IMR-90 (cell line): ENCODE results near the gene GOLGA8B. TPM values are rescaled to one million over a fixed set of nuclear protein-coding genes. Genes with fewer than 3 reads are reported as not detected.
A peak's percentile ranks its signal among the peaks of the same experiment; 100 is the strongest.

ENCODE experiments used
- ATAC-seq: fragments of 200-7000 bp; cut with Tn5 transposase; 2 replicates; pipeline ENCODE4 v1.9.1; 2020; ENCODE audit warnings: low read depth, mild to moderate bottlenecking, moderate library complexity
- BruUV-seq: library from RNA; stranded (reverse); fragments of 400-500 nt; replicated peaks from 2 replicates; lab custom pipeline; 2021; lab: Mats Ljungman, UMichigan
- CTCF ChIA-PET: fragments of 300-600 bp; formaldehyde crosslinking; extraction: SDS; loops from one replicate; lab custom pipeline; 2021; ENCODE audit warnings: antibody characterized with exemption; lab: Yijun Ruan, JAX
- POLR2A ChIA-PET: fragments of 300-600 bp; sonication (Branson Sonifier 250); formaldehyde crosslinking; loops from one replicate; lab custom pipeline; 2022; ENCODE audit warnings: antibody characterized with exemption; ENCODE audit not compliant: unreplicated experiment; lab: Charles Lee
- DNase-seq: peaks from one replicate; pipeline ENCODE4 v3.0.0; 2013
- H2AFZ ChIP-seq: replicated peaks from 2 replicates; pipeline ENCODE3; 2013; ENCODE audit warnings: low read length, mild to moderate bottlenecking; ENCODE audit not compliant: poor library complexity
- H2AK5ac ChIP-seq: 2 replicates; pipeline ENCODE4 v1.6.1; 2013; ENCODE audit warnings: low read depth, low read length, inconsistent platforms
- H2AK9ac ChIP-seq: replicated peaks from 2 replicates; pipeline ENCODE3; 2013; ENCODE audit warnings: mild to moderate bottlenecking, low read depth, low read length, moderate library complexity; ENCODE audit not compliant: poor library complexity
- H2BK120ac ChIP-seq: 2 replicates; pipeline ENCODE4 v1.6.1; 2013; ENCODE audit warnings: low read depth, low read length, inconsistent platforms
- H2BK15ac ChIP-seq: 3 replicates; pipeline ENCODE4 v1.6.1; 2013; ENCODE audit warnings: low read depth, low read length, inconsistent platforms
- H2BK20ac ChIP-seq: 2 replicates; pipeline ENCODE4 v1.6.1; 2013; ENCODE audit warnings: low read depth, mild to moderate bottlenecking, inconsistent platforms, low read length, moderate library complexity
- H2BK5ac ChIP-seq: 2 replicates; pipeline ENCODE4 v1.6.1; 2013; ENCODE audit warnings: mild to moderate bottlenecking, low read depth, low read length, inconsistent platforms; ENCODE audit not compliant: poor library complexity, severe bottlenecking
- H3K14ac ChIP-seq: replicated peaks from 2 replicates; pipeline ENCODE4 v1.6.1; 2013; ENCODE audit warnings: low read depth, low read length, inconsistent platforms
- H3K18ac ChIP-seq: 2 replicates; pipeline ENCODE4 v1.6.1; 2013; ENCODE audit warnings: low read depth, low read length, control low read depth
- H3K23ac ChIP-seq: 2 replicates; pipeline ENCODE4 v1.6.1; 2013; ENCODE audit warnings: low read depth, low read length, inconsistent platforms
- H3K27ac ChIP-seq: 2 replicates; pipeline ENCODE4 v1.5.1; 2013; ENCODE audit warnings: mild to moderate bottlenecking, control low read depth, low read length; ENCODE audit not compliant: insufficient read depth
- H3K27me3 ChIP-seq: 2 replicates; pipeline ENCODE4 v1.6.1; 2013; ENCODE audit warnings: low read length; ENCODE audit not compliant: control insufficient read depth, insufficient read depth
- H3K36me3 ChIP-seq: 2 replicates; pipeline ENCODE4 v1.6.1; 2013; ENCODE audit warnings: low read length, mixed read lengths; ENCODE audit not compliant: control insufficient read depth, insufficient read depth
- H3K4ac ChIP-seq: 2 replicates; pipeline ENCODE4 v1.6.1; 2013; ENCODE audit warnings: low read depth, low read length, inconsistent platforms
- H3K4me1 ChIP-seq: 2 replicates; pipeline ENCODE4 v1.6.1; 2013; ENCODE audit warnings: low read length, mixed read lengths; ENCODE audit not compliant: control insufficient read depth, insufficient read depth
- H3K4me2 ChIP-seq: 2 replicates; pipeline ENCODE4 v1.6.1; 2013; ENCODE audit warnings: low read depth, mild to moderate bottlenecking, control low read depth, low read length, moderate library complexity
- H3K4me3 ChIP-seq: 2 replicates; pipeline ENCODE4 v1.5.1; 2013; ENCODE audit warnings: low read depth, mild to moderate bottlenecking, control low read depth, low read length, moderate library complexity; ENCODE audit not compliant: insufficient read depth
- H3K56ac ChIP-seq: 2 replicates; pipeline ENCODE4 v1.6.1; 2013; ENCODE audit warnings: low read length, inconsistent platforms; ENCODE audit not compliant: insufficient read depth; ENCODE audit errors: extremely low read depth
- H3K79me1 ChIP-seq, 2 experiments: 2 replicates each; pipeline ENCODE4 v1.6.1; 2013; ENCODE audit warnings: low read length in 2 of 2, inconsistent platforms in 1 of 2, low read depth in 1 of 2
- H3K9ac ChIP-seq: 2 replicates; pipeline ENCODE4 v1.6.1; 2013; ENCODE audit warnings: low read depth, low read length, control low read depth
- H3K9me1 ChIP-seq: 2 replicates; pipeline ENCODE4 v1.6.1; 2013; ENCODE audit warnings: low read length, inconsistent platforms; ENCODE audit not compliant: insufficient read depth
- H3K9me3 ChIP-seq: 2 replicates; pipeline ENCODE4 v1.6.1; 2013; ENCODE audit warnings: low read length; ENCODE audit not compliant: control insufficient read depth, insufficient read depth
- H4K20me1 ChIP-seq: 2 replicates; pipeline ENCODE4 v1.6.1; 2013; ENCODE audit warnings: low read length, inconsistent platforms; ENCODE audit not compliant: insufficient read depth
- H4K5ac ChIP-seq: 2 replicates; pipeline ENCODE4 v1.6.1; 2013; ENCODE audit warnings: mild to moderate bottlenecking, low read depth, low read length, control low read depth
- H4K8ac ChIP-seq, 2 experiments: 2 replicates each; pipeline ENCODE4 v1.6.1; 2013; ENCODE audit warnings: low read depth in 2 of 2, low read length in 2 of 2, control low read depth in 1 of 2, inconsistent platforms in 1 of 2
- H4K91ac ChIP-seq: 2 replicates; pipeline ENCODE4 v1.6.1; 2013; ENCODE audit warnings: low read depth, low read length, inconsistent platforms; ENCODE audit not compliant: insufficient read depth
- CEBPB ChIP-seq: IDR thresholded peaks from 2 replicates; pipeline ENCODE4 v1.6.1; 2012; ENCODE audit warnings: low read depth, low read length, improper control_type of control experiment
- FOS ChIP-seq: fragments of 150-350 bp; IDR thresholded peaks from 2 replicates; pipeline ENCODE4 v1.6.1; 2016; ENCODE audit warnings: low read depth, low read length
- WGBS, 2 experiments: methylation state at CpG; one replicate each; pipeline versions ENCODE4 v1.1.5 to v1.1.7; 2013; ENCODE audit warnings: missing lambda C conversion rate in 2 of 2; ENCODE audit not compliant: insufficient read length in 1 of 2; ENCODE audit errors: extremely low coverage in 2 of 2; 5-methylcytosine and 5-hydroxymethylcytosine counted together
- dilution Hi-C: fragments of 300-500 bp; cut with HindIII; formaldehyde crosslinking; loops from one replicate; pipeline ENCODE4 v1.14.3; 2018; ENCODE audit warnings: low sequenced_read_pairs; ENCODE audit not compliant: unreplicated experiment
- in situ Hi-C: fragments of 300-500 bp; cut with MboI; formaldehyde crosslinking; loops from 3 replicates; pipeline ENCODE4 v1.14.3; 2019; ENCODE audit warnings: low sequenced_read_pairs, inconsistent platforms, mixed read lengths
- intact Hi-C: fragments of 100-400 bp; cut with micrococcal nuclease; formaldehyde crosslinking; loops from 2 replicates; pipeline ENCODE4 v1.10.0; 2022
- polyA plus RNA-seq, 3 experiments: library from polyadenylated mRNA; depleted of rRNA; stranded (reverse); fragments of >200 nt; gene quantifications; 2 replicates each; pipeline ENCODE4 v1.2.3, GENCODE V29; 2012; ENCODE audit warnings: low replicate concordance in 1 of 3
- total RNA-seq: library from RNA; depleted of rRNA; stranded (reverse); fragments of >200 nt; gene quantifications from 2 replicates; pipeline ENCODE4 v1.2.3, GENCODE V29; 2012

Gene GOLGA8B
- total and polyA plus RNA-seq, 2 of the 4 experiments (the other 2 are of a cell fraction), result 7.7 to 31.6 TPM

DNA sequence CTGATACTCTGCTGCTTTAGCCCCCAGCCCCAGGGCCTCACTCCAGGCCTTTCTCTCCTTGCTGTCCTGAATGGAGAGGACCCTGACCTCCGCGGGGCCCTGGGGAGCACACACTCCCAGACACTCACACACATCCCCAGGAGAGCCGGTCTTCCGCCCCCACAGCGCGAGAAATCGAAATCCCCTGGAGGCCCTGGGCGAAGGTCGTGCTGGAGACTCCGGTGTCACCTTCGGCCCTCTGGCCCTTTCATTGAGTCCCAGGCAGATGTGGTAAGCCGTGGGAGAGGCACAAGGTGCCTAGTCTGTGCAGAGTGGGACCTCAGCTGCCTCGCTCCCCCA, 848 bp upstream of the GOLGA8B start:
- peak overlapping the region; percentile 93 for H3K4me3 ChIP-seq
- no TSS peak for BruUV-seq
- no peaks in the 10 kb centered on the region for H3K9me3 ChIP-seq
- TF ChIP-seq FOS (no peak), CEBPB (no peak)
- POLR2A ChIA-PET, result no interaction called here
- peak overlapping the region; percentile 77; the same call in 1 of the 2 replicates for H3K14ac ChIP-seq
- peak overlapping the region; percentile 31; the same call in 1 of the 2 replicates for H4K91ac ChIP-seq
- no peak overlapping the region for H3K56ac ChIP-seq
- H2AK9ac ChIP-seq, result peak overlapping the region; percentile 23
- intact Hi-C loops (loop anchor here (5.0 kb wide), 1 partner anchor 227 kb away; no protein-coding TSS in a partner anchor), dilution Hi-C loops (no loop called here), in situ Hi-C loops (loop anchor here (5.0 to 25.0 kb wide), 3 partner anchors 237 to 472 kb away; partner anchors contain the start of genes EMC4, EMC7 and PGBD4)
- H4K8ac ChIP-seq, result peak overlapping the region; percentile 34 to 77; a peak in 2 of 4 replicates
- no peak overlapping the region for H2BK20ac ChIP-seq
- no peak overlapping the region; the same call in 1 of the 2 replicates for H3K27ac ChIP-seq
- 0 out of 2 replicates have a peak, but pooled peaks cover 5% of the 10 kb centered on the region for H4K20me1 ChIP-seq
- no peak overlapping the region for H3K18ac ChIP-seq
- 64% methylated on average over 5 of the region's 13 CpGs; no CpG with 5 or more reads in 1 of the 2 experiments for WGBS, 2 experiments
- peak overlapping the region; percentile 74; the same call in 1 of the 2 replicates for H3K23ac ChIP-seq
- H3K36me3 ChIP-seq, result no peaks in the 10 kb centered on the region
- ATAC-seq (no peak), DNase-seq (no peak)
- 0 out of 2 replicates have a peak overlapping the region, but pooled peaks have one; percentile 9 for H2AK5ac ChIP-seq
- no peak overlapping the region for H2BK5ac ChIP-seq
- H3K27me3 ChIP-seq, result no peaks in the 10 kb centered on the region; the same call in 1 of the 2 replicates
- H4K5ac ChIP-seq, result peak overlapping the region; percentile 70; the same call in 1 of the 2 replicates
- peak overlapping the region; percentile 77 for H3K4me2 ChIP-seq
- H3K4me1 ChIP-seq, result peaks cover 9% of the 10 kb centered on the region; the same call in 1 of the 2 replicates
- H2BK120ac ChIP-seq, result no peak overlapping the region
- no peak overlapping the region for H2BK15ac ChIP-seq
- peak overlapping the region; percentile 91 for H2AFZ ChIP-seq
- CTCF ChIA-PET, result no interaction called here
- peak overlapping the region; percentile 63 for H3K9ac ChIP-seq
- H3K79me1 ChIP-seq, result peaks cover 3 to 40% of the 10 kb centered on the region in 2 experiments
- no peaks in the 10 kb centered on the region for H3K9me1 ChIP-seq
- peak overlapping the region; percentile 24; the same call in 1 of the 2 replicates for H3K4ac ChIP-seq
